Measurements from ENCODE around the gene TASP1.

TASP1 gene

GRCh38 chr20:13425381-13426135, 213.2 kb downstream of the TASP1 start:
- DNase-seq: no peak
- Histone ChIP-seq H3K27me3 (ENCODE audit: insufficient read depth, low read length) (no peaks in the 10 kb centered on the region), H3K27ac (ENCODE audit: low read depth, low read length) (no peak overlapping the region), H3K79me2 (ENCODE audit: control insufficient read depth, insufficient read depth, low read length, poor library complexity) (no peaks in the 10 kb centered on the region), H2BK5ac (ENCODE audit: low read depth, low read length, poor library complexity) (no peak overlapping the region), H3K36me3 (ENCODE audit: control insufficient read depth in 1 of 2, insufficient read depth in 2 of 2, low read length in 2 of 2) (no peaks in the 10 kb centered on the region), H2AK5ac (ENCODE audit: low read length) (no peak overlapping the region), H2BK120ac (ENCODE audit: insufficient read depth, low read length, poor library complexity) (no peak overlapping the region), H3K14ac (ENCODE audit: low read length) (no peak overlapping the region), H3K23ac (ENCODE audit: low read length) (no peak overlapping the region), H4K91ac (ENCODE audit: low read depth, low read length) (no peak overlapping the region), H3K4me1 (ENCODE audit: control insufficient read depth in 1 of 2, insufficient read depth in 2 of 2, low read length in 2 of 2) (no peaks in the 10 kb centered on the region), H3K9ac (ENCODE audit: low read length) (no peak overlapping the region), H3K4ac (ENCODE audit: low read depth, low read length) (no peak overlapping the region), H2BK12ac (ENCODE audit: low read length) (no peak overlapping the region), H2AFZ (ENCODE audit: insufficient read depth, low read length, poor library complexity) (no peak overlapping the region), H4K12ac (ENCODE audit: low read depth, low read length) (no peak overlapping the region), H3K4me2 (ENCODE audit: low read length) (no peak overlapping the region), H3K79me1 (ENCODE audit: low read length) (no peaks in the 10 kb centered on the region), H3K4me3 (ENCODE audit: low read depth, low read length) (no peak overlapping the region), H4K8ac (ENCODE audit: low read depth, low read length) (no peak overlapping the region), H3K18ac (ENCODE audit: low read length) (no peak overlapping the region), H3K9me3 (ENCODE audit: insufficient read depth, low read depth, low read length) (no peaks in the 10 kb centered on the region)
- no CpG with 5 or more reads among the region's 4 CpGs for WGBS (ENCODE audit: extremely low coverage, insufficient coverage, insufficient read length)

GRCh38 chr20:13424174-13424833, 214.4 kb downstream of the TASP1 start:
- Histone ChIP-seq H3K79me1 (ENCODE audit: low read length) (no peaks in the 10 kb centered on the region), H3K9ac (ENCODE audit: low read length) (no peak overlapping the region), H2BK120ac (ENCODE audit: insufficient read depth, low read length, poor library complexity) (no peak overlapping the region), H3K36me3 (ENCODE audit: control insufficient read depth in 1 of 2, insufficient read depth in 2 of 2, low read length in 2 of 2) (no peaks in the 10 kb centered on the region), H3K4me1 (ENCODE audit: control insufficient read depth in 1 of 2, insufficient read depth in 2 of 2, low read length in 2 of 2) (no peaks in the 10 kb centered on the region), H3K27ac (ENCODE audit: low read depth, low read length) (no peak overlapping the region), H3K79me2 (ENCODE audit: control insufficient read depth, insufficient read depth, low read length, poor library complexity) (no peaks in the 10 kb centered on the region), H2BK5ac (ENCODE audit: low read depth, low read length, poor library complexity) (no peak overlapping the region), H3K4me3 (ENCODE audit: low read depth, low read length) (no peak overlapping the region), H3K23ac (ENCODE audit: low read length) (no peak overlapping the region), H3K14ac (ENCODE audit: low read length) (no peak overlapping the region), H4K8ac (ENCODE audit: low read depth, low read length) (no peak overlapping the region), H3K4me2 (ENCODE audit: low read length) (no peak overlapping the region), H4K91ac (ENCODE audit: low read depth, low read length) (no peak overlapping the region), H2AFZ (ENCODE audit: insufficient read depth, low read length, poor library complexity) (no peak overlapping the region), H3K27me3 (ENCODE audit: insufficient read depth, low read length) (no peaks in the 10 kb centered on the region), H4K12ac (ENCODE audit: low read depth, low read length) (no peak overlapping the region), H2BK12ac (ENCODE audit: low read length) (no peak overlapping the region), H3K9me3 (ENCODE audit: insufficient read depth, low read depth, low read length) (no peaks in the 10 kb centered on the region), H3K4ac (ENCODE audit: low read depth, low read length) (no peak overlapping the region), H3K18ac (ENCODE audit: low read length) (no peak overlapping the region), H2AK5ac (ENCODE audit: low read length) (no peak overlapping the region)
- DNase-seq: no peak
- no CpG with 5 or more reads among the region's 5 CpGs for WGBS (ENCODE audit: extremely low coverage, insufficient coverage, insufficient read length)

- Histone ChIP-seq H2AK5ac (ENCODE audit: low read length) (no peak overlapping the region), H4K8ac (ENCODE audit: low read depth, low read length) (no peak overlapping the region), H3K9ac (ENCODE audit: low read length) (no peak overlapping the region), H3K9me3 (ENCODE audit: insufficient read depth, low read depth, low read length) (no peaks in the 10 kb centered on the region), H4K12ac (ENCODE audit: low read depth, low read length) (no peak overlapping the region), H3K36me3 (ENCODE audit: control insufficient read depth in 1 of 2, insufficient read depth in 2 of 2, low read length in 2 of 2) (no peaks in the 10 kb centered on the region), H2BK120ac (ENCODE audit: insufficient read depth, low read length, poor library complexity) (no peak overlapping the region), H3K18ac (ENCODE audit: low read length) (no peak overlapping the region), H2BK5ac (ENCODE audit: low read depth, low read length, poor library complexity) (no peak overlapping the region), H3K14ac (ENCODE audit: low read length) (no peak overlapping the region), H3K79me1 (ENCODE audit: low read length) (no peaks in the 10 kb centered on the region), H3K79me2 (ENCODE audit: control insufficient read depth, insufficient read depth, low read length, poor library complexity) (no peaks in the 10 kb centered on the region), H4K91ac (ENCODE audit: low read depth, low read length) (no peak overlapping the region), H3K4me3 (ENCODE audit: low read depth, low read length) (no peak overlapping the region), H2BK12ac (ENCODE audit: low read length) (no peak overlapping the region), H3K27me3 (ENCODE audit: insufficient read depth, low read length) (no peaks in the 10 kb centered on the region), H3K4me1 (ENCODE audit: control insufficient read depth in 1 of 2, insufficient read depth in 2 of 2, low read length in 2 of 2) (no peaks in the 10 kb centered on the region), H3K27ac (ENCODE audit: low read depth, low read length) (no peak overlapping the region), H3K23ac (ENCODE audit: low read length) (no peak overlapping the region), H2AFZ (ENCODE audit: insufficient read depth, low read length, poor library complexity) (no peak overlapping the region), H3K4me2 (ENCODE audit: low read length) (no peak overlapping the region), H3K4ac (ENCODE audit: low read depth, low read length) (no peak overlapping the region)
- WGBS (ENCODE audit: extremely low coverage, insufficient coverage, insufficient read length): no CpG with 5 or more reads among the region's 4 CpGs
- no peak for DNase-seq
These were observed 215.1 kb downstream of the TASP1 start for GRCh38 chr20:13423472-13424173.

GRCh38 chr20:13422637-13423036, 216.1 kb downstream of the TASP1 start:
- Histone ChIP-seq H3K4me3 (ENCODE audit: low read depth, low read length) (no peak overlapping the region), H3K18ac (ENCODE audit: low read length) (no peak overlapping the region), H3K9ac (ENCODE audit: low read length) (no peak overlapping the region), H3K27me3 (ENCODE audit: insufficient read depth, low read length) (no peaks in the 10 kb centered on the region), H3K9me3 (ENCODE audit: insufficient read depth, low read depth, low read length) (no peaks in the 10 kb centered on the region), H2AFZ (ENCODE audit: insufficient read depth, low read length, poor library complexity) (no peak overlapping the region), H3K4me2 (ENCODE audit: low read length) (no peak overlapping the region), H2BK120ac (ENCODE audit: insufficient read depth, low read length, poor library complexity) (no peak overlapping the region), H3K23ac (ENCODE audit: low read length) (no peak overlapping the region), H2AK5ac (ENCODE audit: low read length) (no peak overlapping the region), H4K91ac (ENCODE audit: low read depth, low read length) (no peak overlapping the region), H3K79me1 (ENCODE audit: low read length) (no peaks in the 10 kb centered on the region), H3K27ac (ENCODE audit: low read depth, low read length) (no peak overlapping the region), H3K79me2 (ENCODE audit: control insufficient read depth, insufficient read depth, low read length, poor library complexity) (no peaks in the 10 kb centered on the region), H3K36me3 (ENCODE audit: control insufficient read depth in 1 of 2, insufficient read depth in 2 of 2, low read length in 2 of 2) (no peaks in the 10 kb centered on the region), H3K4ac (ENCODE audit: low read depth, low read length) (no peak overlapping the region), H2BK12ac (ENCODE audit: low read length) (no peak overlapping the region), H3K4me1 (ENCODE audit: control insufficient read depth in 1 of 2, insufficient read depth in 2 of 2, low read length in 2 of 2) (no peaks in the 10 kb centered on the region), H4K12ac (ENCODE audit: low read depth, low read length) (no peak overlapping the region), H2BK5ac (ENCODE audit: low read depth, low read length, poor library complexity) (no peak overlapping the region), H3K14ac (ENCODE audit: low read length) (no peak overlapping the region), H4K8ac (ENCODE audit: low read depth, low read length) (no peak overlapping the region)
- WGBS (ENCODE audit: extremely low coverage, insufficient coverage, insufficient read length): no CpG with 5 or more reads among the region's 1 CpG
- DNase-seq: no peak
